GM23338 (cell line): ENCODE results near the gene MEGF6. TPM values are rescaled to one million over a fixed set of nuclear protein-coding genes. Genes with fewer than 3 reads are reported as not detected.

Experiments used
- ATAC-seq: fragments of 200-7000 bp; cut with Tn5 transposase; 3 replicates; pipeline ENCODE4 v1.9.1; 2020
- DNase-seq: peaks from one replicate; pipeline ENCODE4 v3.0.0-alpha.2; 2015; ENCODE audit warnings: low spot score
- H2AFZ ChIP-seq: fragments of 200-600 bp; sonication (generic); 2 replicates; pipeline ENCODE4 v1.8.0; 2016; ENCODE audit warnings: antibody characterized with exemption, mild to moderate bottlenecking, moderate library complexity
- H3F3A ChIP-seq: fragments of 200-600 bp; sonication (generic); replicated peaks from 2 replicates; pipeline ENCODE4 v1.8.0; 2017; ENCODE audit warnings: antibody characterized with exemption, mixed run types, low read depth
- H3K27ac ChIP-seq: fragments of 200-600 bp; sonication (generic); 2 replicates; pipeline ENCODE4 v1.6.1; 2016; ENCODE audit warnings: low read depth
- H3K27me3 ChIP-seq: fragments of 200-600 bp; sonication (generic); 2 replicates; pipeline ENCODE4 v1.8.0; 2016; ENCODE audit warnings: mild to moderate bottlenecking, mixed run types, moderate library complexity; ENCODE audit not compliant: insufficient read depth
- H3K36me3 ChIP-seq: fragments of 200-600 bp; sonication (generic); 2 replicates; pipeline ENCODE4 v1.8.0; 2016; ENCODE audit warnings: mild to moderate bottlenecking; ENCODE audit not compliant: insufficient read depth
- H3K4me1 ChIP-seq: fragments of 200-600 bp; sonication (generic); 2 replicates; pipeline ENCODE4 v1.8.0; 2016; ENCODE audit warnings: mild to moderate bottlenecking, moderate library complexity; ENCODE audit not compliant: insufficient read depth
- H3K4me2 ChIP-seq: fragments of 200-600 bp; sonication (generic); 2 replicates; pipeline ENCODE4 v1.7.1; 2017; ENCODE audit warnings: mixed run types
- H3K4me3 ChIP-seq: fragments of 200-600 bp; sonication (generic); 2 replicates; pipeline ENCODE4 v1.6.1; 2016; ENCODE audit warnings: mixed run types
- H3K79me2 ChIP-seq: fragments of 200-600 bp; sonication (generic); replicated peaks from 2 replicates; pipeline ENCODE4 v1.8.0; 2017; ENCODE audit warnings: mild to moderate bottlenecking; ENCODE audit not compliant: insufficient read depth
- H3K9me2 ChIP-seq: fragments of 200-600 bp; sonication (generic); 2 replicates; pipeline ENCODE4 v1.8.0; 2017; ENCODE audit not compliant: insufficient read depth
- H4K20me1 ChIP-seq: fragments of 200-600 bp; sonication (generic); replicated peaks from 2 replicates; pipeline ENCODE4 v1.8.0; 2017; ENCODE audit warnings: mild to moderate bottlenecking; ENCODE audit not compliant: insufficient read depth
- H3K27ac Mint-ChIP-seq: 2 replicates; pipeline ENCODE4 v1.8.0; 2020; ENCODE audit warnings: inconsistent platforms, mild to moderate bottlenecking, moderate library complexity, mixed read lengths
- H3K27me3 Mint-ChIP-seq: 3 replicates; pipeline ENCODE4 v1.8.0; 2022; ENCODE audit warnings: low read depth, mild to moderate bottlenecking, moderate library complexity, mixed read lengths, inconsistent platforms; ENCODE audit not compliant: insufficient read depth, poor library complexity
- H3K36me3 Mint-ChIP-seq: 3 replicates; pipeline ENCODE4 v1.8.0; 2021; ENCODE audit warnings: low read depth, mild to moderate bottlenecking, inconsistent platforms, moderate library complexity, mixed read lengths
- H3K4me1 Mint-ChIP-seq: 3 replicates; pipeline ENCODE4 v1.8.0; 2020; ENCODE audit warnings: mild to moderate bottlenecking, inconsistent platforms, mixed read lengths
- H3K4me3 Mint-ChIP-seq: 3 replicates; pipeline ENCODE4 v1.8.0; 2021; ENCODE audit warnings: moderate library complexity, mild to moderate bottlenecking, inconsistent platforms, mixed read lengths
- H3K9me3 Mint-ChIP-seq: 3 replicates; pipeline ENCODE4 v1.8.0; 2020; ENCODE audit warnings: moderate library complexity, mild to moderate bottlenecking, inconsistent platforms, mixed read lengths
- CREB1 ChIP-seq: fragments of 250-450 bp; sonication (Bioruptor Pico); IDR thresholded peaks from 2 replicates; pipeline ENCODE4 v1.5.0; 2020; ENCODE audit warnings: low read depth, mild to moderate bottlenecking, moderate library complexity
- EZH2 ChIP-seq: fragments of 200-600 bp; sonication (generic); IDR thresholded peaks from one replicate; pipeline ENCODE4 v1.8.0; 2017; ENCODE audit warnings: antibody characterized with exemption, mild to moderate bottlenecking, low read depth; ENCODE audit not compliant: unreplicated experiment
- EZH2phosphoT487 ChIP-seq: fragments of 200-600 bp; sonication (generic); IDR thresholded peaks from one replicate; pipeline ENCODE4 v1.8.1; 2018; ENCODE audit warnings: antibody characterized with exemption; ENCODE audit not compliant: unreplicated experiment
- JUNB ChIP-seq: IDR thresholded peaks from one replicate; pipeline ENCODE4 v1.6.1; 2016; ENCODE audit warnings: antibody characterized with exemption; ENCODE audit not compliant: unreplicated experiment
- NANOG ChIP-seq: IDR thresholded peaks from 2 replicates; pipeline ENCODE4 v1.6.1; 2016; ENCODE audit warnings: antibody characterized with exemption, borderline replicate concordance
- POLR2AphosphoS5 ChIP-seq: IDR thresholded peaks from 2 replicates; pipeline ENCODE4 v1.6.1; 2016; ENCODE audit warnings: antibody characterized with exemption, low read depth
- STAT1 ChIP-seq: IDR thresholded peaks from one replicate; pipeline ENCODE4 v1.6.1; 2016; ENCODE audit warnings: antibody characterized with exemption; ENCODE audit not compliant: unreplicated experiment
- ZNF114 ChIP-seq: fragments of 250-450 bp; sonication (Bioruptor Pico); IDR thresholded peaks from 2 replicates; pipeline ENCODE4 v1.5.0; 2020; ENCODE audit warnings: mild to moderate bottlenecking, moderate library complexity
- ZNF331 ChIP-seq: fragments of 250-450 bp; sonication (Bioruptor Pico); IDR thresholded peaks from 2 replicates; pipeline ENCODE4 v1.5.0; 2020; ENCODE audit warnings: low read depth, mild to moderate bottlenecking, moderate library complexity
- polyA plus RNA-seq: library from polyadenylated mRNA; unstranded; fragments of >200 nt; fragmentation: Nextera tagmentation; extraction: Ambion mirVana; gene quantifications from 2 replicates; pipeline ENCODE4 v1.2.1, GENCODE V29; 2016
- total RNA-seq: library from RNA; depleted of rRNA; stranded (reverse); fragments of >200 nt; shearing (Covaris generic); gene quantifications from 2 replicates; pipeline ENCODE4 v1.2.3, GENCODE V29; 2014
- TF ChIP-seq, protein P1 (sequence below): IDR thresholded peaks from 2 replicates; pipeline ENCODE4 v1.6.1; 2016; ENCODE audit warnings: antibody characterized with exemption
- TF ChIP-seq, protein P2 (sequence below), 2 experiments: fragments of 200-600 bp in 1 of 2; sonication (generic) in 1 of 2; conservative IDR thresholded peaks; 2 replicates each; pipeline versions ENCODE4 v1.5.1 to v1.6.1; 2016 to 2017; ENCODE audit warnings: antibody characterized with exemption in 2 of 2, low read depth in 2 of 2, mild to moderate bottlenecking in 2 of 2, moderate library complexity in 1 of 2
- TF ChIP-seq, protein P3 (sequence below): IDR thresholded peaks from one replicate; pipeline ENCODE4 v1.6.1; 2018; ENCODE audit warnings: antibody characterized with exemption; ENCODE audit not compliant: unreplicated experiment
- TF ChIP-seq, protein P4 (sequence below): fragments of 250-450 bp; sonication (Bioruptor Pico); IDR thresholded peaks from 2 replicates; pipeline ENCODE4 v1.5.0; 2020; ENCODE audit warnings: mild to moderate bottlenecking, moderate library complexity

The MEGF6 gene
- total and polyA plus RNA-seq, 2 experiments from 2014 or later: 4.0 to 21.4 TPM

DNA sequence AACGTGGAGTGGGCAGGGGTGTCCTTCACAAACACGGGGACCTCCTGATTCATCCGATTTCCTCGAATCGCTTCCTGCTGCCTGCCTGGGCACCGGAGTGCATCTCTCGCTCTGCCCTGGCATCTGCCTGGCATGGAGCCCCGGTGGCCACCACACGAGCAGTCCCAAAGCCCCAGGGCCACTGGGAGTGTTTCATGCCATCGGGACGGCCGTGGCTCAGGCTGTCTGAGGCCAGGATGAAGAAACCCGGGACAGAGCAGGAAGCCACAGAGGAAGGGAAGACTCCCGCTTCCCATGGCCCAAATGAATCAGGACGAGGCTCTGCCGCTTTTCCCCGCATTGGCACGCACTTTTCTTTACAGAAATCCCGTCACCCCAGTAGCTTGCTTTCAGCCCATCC is 32.4 kb downstream of the MEGF6 start:
- H3K4me3 ChIP-seq: no peak overlapping the region
- no peaks in the 10 kb centered on the region for H3K9me3 Mint-ChIP-seq
- peaks cover 5% of the 10 kb centered on the region for H3K36me3 Mint-ChIP-seq
- peaks cover 3% of the 10 kb centered on the region for H3K27me3 Mint-ChIP-seq
- H3K4me2 ChIP-seq: no peak overlapping the region
- ATAC-seq: no peak
- H4K20me1 ChIP-seq: no peaks in the 10 kb centered on the region
- H3K27ac ChIP-seq: no peak overlapping the region
- H3K9me2 ChIP-seq: no peaks in the 10 kb centered on the region
- H3K36me3 ChIP-seq: no peaks in the 10 kb centered on the region
- H3K27ac Mint-ChIP-seq: no peak overlapping the region
- no peaks in the 10 kb centered on the region for H3K79me2 ChIP-seq
- no peak for DNase-seq
- TF ChIP-seq EZH2 (no peak), EZH2phosphoT487 (no peak), NANOG (no peak), ZNF114 (no peak), STAT1 (no peak), ZNF331 (CRISPR knock-in tag) (no peak), POLR2AphosphoS5 (no peak), JUNB (no peak), CREB1 (CRISPR knock-in tag) (no peak)
- TF ChIP-seq, protein P1, sequence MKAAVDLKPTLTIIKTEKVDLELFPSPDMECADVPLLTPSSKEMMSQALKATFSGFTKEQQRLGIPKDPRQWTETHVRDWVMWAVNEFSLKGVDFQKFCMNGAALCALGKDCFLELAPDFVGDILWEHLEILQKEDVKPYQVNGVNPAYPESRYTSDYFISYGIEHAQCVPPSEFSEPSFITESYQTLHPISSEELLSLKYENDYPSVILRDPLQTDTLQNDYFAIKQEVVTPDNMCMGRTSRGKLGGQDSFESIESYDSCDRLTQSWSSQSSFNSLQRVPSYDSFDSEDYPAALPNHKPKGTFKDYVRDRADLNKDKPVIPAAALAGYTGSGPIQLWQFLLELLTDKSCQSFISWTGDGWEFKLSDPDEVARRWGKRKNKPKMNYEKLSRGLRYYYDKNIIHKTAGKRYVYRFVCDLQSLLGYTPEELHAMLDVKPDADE: no peak
- TF ChIP-seq, protein P2, sequence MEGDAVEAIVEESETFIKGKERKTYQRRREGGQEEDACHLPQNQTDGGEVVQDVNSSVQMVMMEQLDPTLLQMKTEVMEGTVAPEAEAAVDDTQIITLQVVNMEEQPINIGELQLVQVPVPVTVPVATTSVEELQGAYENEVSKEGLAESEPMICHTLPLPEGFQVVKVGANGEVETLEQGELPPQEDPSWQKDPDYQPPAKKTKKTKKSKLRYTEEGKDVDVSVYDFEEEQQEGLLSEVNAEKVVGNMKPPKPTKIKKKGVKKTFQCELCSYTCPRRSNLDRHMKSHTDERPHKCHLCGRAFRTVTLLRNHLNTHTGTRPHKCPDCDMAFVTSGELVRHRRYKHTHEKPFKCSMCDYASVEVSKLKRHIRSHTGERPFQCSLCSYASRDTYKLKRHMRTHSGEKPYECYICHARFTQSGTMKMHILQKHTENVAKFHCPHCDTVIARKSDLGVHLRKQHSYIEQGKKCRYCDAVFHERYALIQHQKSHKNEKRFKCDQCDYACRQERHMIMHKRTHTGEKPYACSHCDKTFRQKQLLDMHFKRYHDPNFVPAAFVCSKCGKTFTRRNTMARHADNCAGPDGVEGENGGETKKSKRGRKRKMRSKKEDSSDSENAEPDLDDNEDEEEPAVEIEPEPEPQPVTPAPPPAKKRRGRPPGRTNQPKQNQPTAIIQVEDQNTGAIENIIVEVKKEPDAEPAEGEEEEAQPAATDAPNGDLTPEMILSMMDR (conservative IDR thresholded peaks at IDR 0.05; ENCODE audit: low read depth in 2 of 2): no peak
- TF ChIP-seq, protein P3, sequence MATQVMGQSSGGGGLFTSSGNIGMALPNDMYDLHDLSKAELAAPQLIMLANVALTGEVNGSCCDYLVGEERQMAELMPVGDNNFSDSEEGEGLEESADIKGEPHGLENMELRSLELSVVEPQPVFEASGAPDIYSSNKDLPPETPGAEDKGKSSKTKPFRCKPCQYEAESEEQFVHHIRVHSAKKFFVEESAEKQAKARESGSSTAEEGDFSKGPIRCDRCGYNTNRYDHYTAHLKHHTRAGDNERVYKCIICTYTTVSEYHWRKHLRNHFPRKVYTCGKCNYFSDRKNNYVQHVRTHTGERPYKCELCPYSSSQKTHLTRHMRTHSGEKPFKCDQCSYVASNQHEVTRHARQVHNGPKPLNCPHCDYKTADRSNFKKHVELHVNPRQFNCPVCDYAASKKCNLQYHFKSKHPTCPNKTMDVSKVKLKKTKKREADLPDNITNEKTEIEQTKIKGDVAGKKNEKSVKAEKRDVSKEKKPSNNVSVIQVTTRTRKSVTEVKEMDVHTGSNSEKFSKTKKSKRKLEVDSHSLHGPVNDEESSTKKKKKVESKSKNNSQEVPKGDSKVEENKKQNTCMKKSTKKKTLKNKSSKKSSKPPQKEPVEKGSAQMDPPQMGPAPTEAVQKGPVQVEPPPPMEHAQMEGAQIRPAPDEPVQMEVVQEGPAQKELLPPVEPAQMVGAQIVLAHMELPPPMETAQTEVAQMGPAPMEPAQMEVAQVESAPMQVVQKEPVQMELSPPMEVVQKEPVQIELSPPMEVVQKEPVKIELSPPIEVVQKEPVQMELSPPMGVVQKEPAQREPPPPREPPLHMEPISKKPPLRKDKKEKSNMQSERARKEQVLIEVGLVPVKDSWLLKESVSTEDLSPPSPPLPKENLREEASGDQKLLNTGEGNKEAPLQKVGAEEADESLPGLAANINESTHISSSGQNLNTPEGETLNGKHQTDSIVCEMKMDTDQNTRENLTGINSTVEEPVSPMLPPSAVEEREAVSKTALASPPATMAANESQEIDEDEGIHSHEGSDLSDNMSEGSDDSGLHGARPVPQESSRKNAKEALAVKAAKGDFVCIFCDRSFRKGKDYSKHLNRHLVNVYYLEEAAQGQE: no peak
- TF ChIP-seq, protein P4, sequence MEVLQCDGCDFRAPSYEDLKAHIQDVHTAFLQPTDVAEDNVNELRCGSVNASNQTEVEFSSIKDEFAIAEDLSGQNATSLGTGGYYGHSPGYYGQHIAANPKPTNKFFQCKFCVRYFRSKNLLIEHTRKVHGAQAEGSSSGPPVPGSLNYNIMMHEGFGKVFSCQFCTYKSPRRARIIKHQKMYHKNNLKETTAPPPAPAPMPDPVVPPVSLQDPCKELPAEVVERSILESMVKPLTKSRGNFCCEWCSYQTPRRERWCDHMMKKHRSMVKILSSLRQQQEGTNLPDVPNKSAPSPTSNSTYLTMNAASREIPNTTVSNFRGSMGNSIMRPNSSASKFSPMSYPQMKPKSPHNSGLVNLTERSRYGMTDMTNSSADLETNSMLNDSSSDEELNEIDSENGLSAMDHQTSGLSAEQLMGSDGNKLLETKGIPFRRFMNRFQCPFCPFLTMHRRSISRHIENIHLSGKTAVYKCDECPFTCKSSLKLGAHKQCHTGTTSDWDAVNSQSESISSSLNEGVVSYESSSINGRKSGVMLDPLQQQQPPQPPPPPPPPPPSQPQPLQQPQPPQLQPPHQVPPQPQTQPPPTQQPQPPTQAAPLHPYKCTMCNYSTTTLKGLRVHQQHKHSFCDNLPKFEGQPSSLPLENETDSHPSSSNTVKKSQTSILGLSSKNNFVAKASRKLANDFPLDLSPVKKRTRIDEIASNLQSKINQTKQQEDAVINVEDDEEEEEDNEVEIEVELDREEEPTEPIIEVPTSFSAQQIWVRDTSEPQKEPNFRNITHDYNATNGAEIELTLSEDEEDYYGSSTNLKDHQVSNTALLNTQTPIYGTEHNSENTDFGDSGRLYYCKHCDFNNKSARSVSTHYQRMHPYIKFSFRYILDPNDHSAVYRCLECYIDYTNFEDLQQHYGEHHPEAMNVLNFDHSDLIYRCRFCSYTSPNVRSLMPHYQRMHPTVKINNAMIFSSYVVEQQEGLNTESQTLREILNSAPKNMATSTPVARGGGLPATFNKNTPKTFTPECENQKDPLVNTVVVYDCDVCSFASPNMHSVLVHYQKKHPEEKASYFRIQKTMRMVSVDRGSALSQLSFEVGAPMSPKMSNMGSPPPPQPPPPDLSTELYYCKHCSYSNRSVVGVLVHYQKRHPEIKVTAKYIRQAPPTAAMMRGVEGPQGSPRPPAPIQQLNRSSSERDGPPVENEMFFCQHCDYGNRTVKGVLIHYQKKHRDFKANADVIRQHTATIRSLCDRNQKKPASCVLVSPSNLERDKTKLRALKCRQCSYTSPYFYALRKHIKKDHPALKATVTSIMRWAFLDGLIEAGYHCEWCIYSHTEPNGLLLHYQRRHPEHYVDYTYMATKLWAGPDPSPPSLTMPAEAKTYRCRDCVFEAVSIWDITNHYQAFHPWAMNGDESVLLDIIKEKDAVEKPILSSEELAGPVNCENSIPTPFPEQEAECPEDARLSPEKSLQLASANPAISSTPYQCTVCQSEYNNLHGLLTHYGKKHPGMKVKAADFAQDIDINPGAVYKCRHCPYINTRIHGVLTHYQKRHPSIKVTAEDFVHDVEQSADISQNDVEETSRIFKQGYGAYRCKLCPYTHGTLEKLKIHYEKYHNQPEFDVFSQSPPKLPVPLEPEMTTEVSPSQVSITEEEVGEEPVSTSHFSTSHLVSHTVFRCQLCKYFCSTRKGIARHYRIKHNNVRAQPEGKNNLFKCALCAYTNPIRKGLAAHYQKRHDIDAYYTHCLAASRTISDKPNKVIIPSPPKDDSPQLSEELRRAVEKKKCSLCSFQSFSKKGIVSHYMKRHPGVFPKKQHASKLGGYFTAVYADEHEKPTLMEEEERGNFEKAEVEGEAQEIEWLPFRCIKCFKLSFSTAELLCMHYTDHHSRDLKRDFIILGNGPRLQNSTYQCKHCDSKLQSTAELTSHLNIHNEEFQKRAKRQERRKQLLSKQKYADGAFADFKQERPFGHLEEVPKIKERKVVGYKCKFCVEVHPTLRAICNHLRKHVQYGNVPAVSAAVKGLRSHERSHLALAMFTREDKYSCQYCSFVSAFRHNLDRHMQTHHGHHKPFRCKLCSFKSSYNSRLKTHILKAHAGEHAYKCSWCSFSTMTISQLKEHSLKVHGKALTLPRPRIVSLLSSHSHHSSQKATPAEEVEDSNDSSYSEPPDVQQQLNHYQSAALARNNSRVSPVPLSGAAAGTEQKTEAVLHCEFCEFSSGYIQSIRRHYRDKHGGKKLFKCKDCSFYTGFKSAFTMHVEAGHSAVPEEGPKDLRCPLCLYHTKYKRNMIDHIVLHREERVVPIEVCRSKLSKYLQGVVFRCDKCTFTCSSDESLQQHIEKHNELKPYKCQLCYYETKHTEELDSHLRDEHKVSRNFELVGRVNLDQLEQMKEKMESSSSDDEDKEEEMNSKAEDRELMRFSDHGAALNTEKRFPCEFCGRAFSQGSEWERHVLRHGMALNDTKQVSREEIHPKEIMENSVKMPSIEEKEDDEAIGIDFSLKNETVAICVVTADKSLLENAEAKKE (CRISPR knock-in tag): no peak
- H3K27me3 ChIP-seq: no peaks in the 10 kb centered on the region
- H3F3A ChIP-seq: no peaks in the 10 kb centered on the region
- H3K4me1 Mint-ChIP-seq: no peaks in the 10 kb centered on the region
- no peak overlapping the region for H2AFZ ChIP-seq
- H3K4me1 ChIP-seq: no peaks in the 10 kb centered on the region
- no peak overlapping the region for H3K4me3 Mint-ChIP-seq
